H9 (cell line): ENCODE data around the gene KLHL21. TPM values are rescaled to one million over a fixed set of nuclear protein-coding genes. Genes with fewer than 3 reads are reported as not detected.

Source experiments
- DNase-seq: peaks from one replicate; pipeline ENCODE4 v3.0.0-alpha.2; 2017
- H2AFZ ChIP-seq: one replicate; pipeline ENCODE4 v1.6.1; 2013; ENCODE audit warnings: mild to moderate bottlenecking, low read length, control low read depth, moderate library complexity
- H2AK5ac ChIP-seq: 2 replicates; pipeline ENCODE4 v1.6.1; 2013; ENCODE audit warnings: low read length, control low read depth, mixed read lengths; ENCODE audit not compliant: insufficient read length
- H2BK120ac ChIP-seq: one replicate; pipeline ENCODE4 v1.6.1; 2013; ENCODE audit warnings: low read depth, mild to moderate bottlenecking, low read length, control low read depth, inconsistent platforms; ENCODE audit not compliant: poor library complexity, severe bottlenecking
- H2BK12ac ChIP-seq: 2 replicates; pipeline ENCODE4 v1.6.1; 2013; ENCODE audit warnings: low read length, control low read depth, mixed read lengths, low read depth; ENCODE audit not compliant: insufficient read length
- H2BK15ac ChIP-seq: 2 replicates; pipeline ENCODE4 v1.6.1; 2013; ENCODE audit warnings: low read depth, low read length, control low read depth
- H2BK20ac ChIP-seq: one replicate; pipeline ENCODE4 v1.6.1; 2013; ENCODE audit warnings: low read depth, mild to moderate bottlenecking, low read length, control low read depth, inconsistent platforms; ENCODE audit not compliant: poor library complexity, severe bottlenecking
- H2BK5ac ChIP-seq: 2 replicates; pipeline ENCODE4 v1.6.1; 2013; ENCODE audit warnings: low read length, control low read depth, mixed read lengths; ENCODE audit not compliant: insufficient read length
- H3K14ac ChIP-seq: 2 replicates; pipeline ENCODE4 v1.6.1; 2013; ENCODE audit warnings: low read length, control low read depth; ENCODE audit not compliant: insufficient read depth
- H3K18ac ChIP-seq: 2 replicates; pipeline ENCODE4 v1.6.1; 2013; ENCODE audit warnings: low read depth, mild to moderate bottlenecking, mixed read lengths, low read length, control low read depth; ENCODE audit not compliant: insufficient read length
- H3K23ac ChIP-seq: 2 replicates; pipeline ENCODE4 v1.6.1; 2013; ENCODE audit warnings: low read length, control low read depth, mixed read lengths, low read depth; ENCODE audit not compliant: insufficient read length
- H3K23me2 ChIP-seq: 2 replicates; pipeline ENCODE4 v1.6.1; 2013; ENCODE audit warnings: low read depth, mild to moderate bottlenecking, mixed read lengths, low read length, control low read depth; ENCODE audit not compliant: insufficient read length, poor library complexity, severe bottlenecking
- H3K27ac ChIP-seq: 2 replicates; pipeline ENCODE4 v1.5.1; 2013; ENCODE audit warnings: low read length, control low read depth, mixed read lengths, low read depth; ENCODE audit not compliant: insufficient read length
- H3K27me3 ChIP-seq: 2 replicates; pipeline ENCODE4 v1.6.1; 2013; ENCODE audit warnings: low read length, control low read depth, inconsistent platforms; ENCODE audit not compliant: insufficient read depth
- H3K4ac ChIP-seq: 2 replicates; pipeline ENCODE4 v1.6.1; 2013; ENCODE audit warnings: low read depth, mild to moderate bottlenecking, control low read depth, inconsistent platforms, low read length, moderate library complexity
- H3K4me1 ChIP-seq: 2 replicates; pipeline ENCODE4 v1.6.1; 2013; ENCODE audit warnings: low read length, control low read depth, inconsistent platforms; ENCODE audit not compliant: insufficient read depth
- H3K4me2 ChIP-seq: 2 replicates; pipeline ENCODE4 v1.6.1; 2013; ENCODE audit warnings: low read length, control low read depth, mixed read lengths; ENCODE audit not compliant: insufficient read length, insufficient read depth
- H3K56ac ChIP-seq: 2 replicates; pipeline ENCODE4 v1.6.1; 2013; ENCODE audit warnings: low read depth, mild to moderate bottlenecking, mixed read lengths, low read length, control low read depth; ENCODE audit not compliant: insufficient read length
- H3K79me1 ChIP-seq: 2 replicates; pipeline ENCODE4 v1.6.1; 2013; ENCODE audit warnings: low read depth, mild to moderate bottlenecking, moderate library complexity, low read length, control low read depth, inconsistent platforms; ENCODE audit not compliant: insufficient read depth, poor library complexity, severe bottlenecking
- H3K79me2 ChIP-seq: 2 replicates; pipeline ENCODE4 v1.6.1; 2013; ENCODE audit warnings: low read length, control low read depth, inconsistent platforms; ENCODE audit not compliant: insufficient read depth
- H3K9ac ChIP-seq: 2 replicates; pipeline ENCODE4 v1.6.1; 2013; ENCODE audit warnings: low read length, control low read depth, mixed read lengths; ENCODE audit not compliant: insufficient read length; ENCODE audit errors: extremely low read depth
- H3K9me3 ChIP-seq: one replicate; pipeline ENCODE4 v1.6.1; 2013; ENCODE audit warnings: low read depth, low read length, inconsistent platforms; ENCODE audit not compliant: control insufficient read depth
- H3T11ph ChIP-seq: one replicate; pipeline ENCODE4 v1.6.1; 2013; ENCODE audit warnings: mild to moderate bottlenecking, low read length, control low read depth, inconsistent platforms
- H4K20me1 ChIP-seq: one replicate; pipeline ENCODE4 v1.6.1; 2013; ENCODE audit not compliant: control insufficient read depth, insufficient read length, insufficient read depth
- H4K5ac ChIP-seq: 2 replicates; pipeline ENCODE4 v1.6.1; 2013; ENCODE audit warnings: low read depth, mild to moderate bottlenecking, mixed read lengths, low read length, control low read depth; ENCODE audit not compliant: insufficient read length
- H4K8ac ChIP-seq: replicated peaks from 2 replicates; pipeline ENCODE4 v1.6.1; 2013; ENCODE audit warnings: low read length, control low read depth, mixed read lengths, low read depth; ENCODE audit not compliant: insufficient read length
- H4K91ac ChIP-seq: 2 replicates; pipeline ENCODE4 v1.6.1; 2013; ENCODE audit warnings: low read depth, mild to moderate bottlenecking, moderate library complexity, mixed read lengths, low read length, control low read depth; ENCODE audit not compliant: insufficient read length
- H3K27ac Mint-ChIP-seq, 3 experiments: 2 replicates in 2 of 3; 3 replicates in 1 of 3; pipeline ENCODE4 v1.8.0; 2020 to 2021; ENCODE audit warnings: mixed read lengths in 3 of 3, mild to moderate bottlenecking in 1 of 3, moderate library complexity in 1 of 3
- H3K27me3 Mint-ChIP-seq: 2 replicates; pipeline ENCODE4 v1.8.0; 2021; ENCODE audit warnings: low read depth, mild to moderate bottlenecking, moderate library complexity, mixed read lengths
- H3K36me3 Mint-ChIP-seq, 3 experiments: 2 replicates in 2 of 3; 3 replicates in 1 of 3; pipeline ENCODE4 v1.8.0; 2020 to 2021; ENCODE audit warnings: low read depth in 3 of 3, mixed read lengths in 3 of 3; ENCODE audit not compliant: insufficient read depth in 1 of 3
- H3K4me1 Mint-ChIP-seq, 2 experiments: 2 replicates each; pipeline ENCODE4 v1.8.0; 2020; ENCODE audit warnings: mixed read lengths in 2 of 2
- H3K4me3 Mint-ChIP-seq, 2 experiments: 2 replicates in 1 of 2; 3 replicates in 1 of 2; pipeline ENCODE4 v1.8.0; 2020 to 2021; ENCODE audit warnings: mild to moderate bottlenecking in 2 of 2, mixed read lengths in 2 of 2, moderate library complexity in 1 of 2
- H3K9me3 Mint-ChIP-seq, 2 experiments: 2 replicates in 1 of 2; 3 replicates in 1 of 2; pipeline ENCODE4 v1.8.0; 2020; ENCODE audit warnings: mild to moderate bottlenecking in 2 of 2, mixed read lengths in 2 of 2, moderate library complexity in 1 of 2
- CTCF ChIP-seq: fragments of 200-600 bp; sonication (generic); conservative IDR thresholded peaks from 3 replicates; pipeline ENCODE4 v1.8.0; 2021; ENCODE audit warnings: antibody characterized with exemption, mild to moderate bottlenecking
- WGBS: extraction: QIAGEN DNeasy Blood & Tissue Kit; methylation state at CpG from one replicate; pipeline ENCODE4 v1.1.7; 2013; ENCODE audit warnings: missing lambda C conversion rate, low lambda C conversion rate, mixed read lengths; ENCODE audit not compliant: insufficient read length; ENCODE audit errors: extremely low coverage; 5-methylcytosine and 5-hydroxymethylcytosine counted together
- total RNA-seq: library from RNA; stranded (reverse); gene quantifications from 2 replicates; pipeline ENCODE4 v1.2.1, GENCODE V29; 2021

The KLHL21 gene
- total RNA-seq, 1 experiment from 2014 or later, result 31.9 TPM

DNA sequence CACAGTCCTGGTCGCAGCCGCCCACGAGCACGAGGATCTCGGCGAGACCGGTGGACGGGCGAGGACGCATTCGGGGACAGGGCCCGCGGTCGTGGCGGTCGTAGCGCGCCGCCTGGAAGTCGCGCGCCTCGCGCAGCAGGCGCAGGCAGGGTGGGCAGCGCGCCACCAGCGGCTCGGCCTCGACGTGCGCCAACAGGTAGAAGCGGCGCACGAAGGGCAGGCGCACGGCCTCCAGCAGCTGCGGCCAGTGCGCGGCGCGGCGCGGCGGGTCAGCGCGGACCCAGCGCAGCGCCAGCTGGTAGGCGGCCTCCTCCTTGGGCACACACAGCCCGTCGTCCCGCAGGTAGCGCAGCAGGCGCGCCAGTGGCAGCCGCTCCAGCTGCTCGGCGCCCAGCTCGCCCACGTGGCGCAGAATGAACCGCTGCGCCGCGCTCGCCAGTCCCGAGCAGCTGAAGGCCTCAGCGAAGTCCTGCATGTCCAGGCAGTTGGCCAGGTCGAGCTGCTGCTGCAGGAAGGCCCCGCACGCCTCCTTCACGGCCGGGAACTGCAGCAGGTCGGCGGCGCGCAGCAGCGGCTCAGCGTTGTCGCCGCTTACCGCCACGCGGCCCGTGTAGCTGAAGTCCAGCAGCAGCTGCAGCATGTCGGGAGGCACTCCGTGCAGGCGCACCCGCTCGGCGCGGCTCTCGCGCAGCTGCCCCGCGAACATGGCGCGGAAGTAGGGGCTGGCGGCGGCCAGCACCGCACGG lies 573 bp downstream of the KLHL21 start:
- peak overlapping the region; percentile 16 for H3K18ac ChIP-seq
- H3K27ac ChIP-seq, result no peak overlapping the region
- H2BK12ac ChIP-seq, result no peak overlapping the region
- Mint-ChIP-seq H3K36me3 (peaks cover 7 to 30% (median 21%) of the 10 kb centered on the region in 3 experiments), H3K27ac (no peak overlapping the region), H3K9me3 (no peaks in the 10 kb centered on the region), H3K4me3 (peak overlapping the region; percentile 88 to 94), H3K4me1 (peaks cover 28 to 29% of the 10 kb centered on the region in 2 experiments), H3K27me3 (no peaks in the 10 kb centered on the region)
- H2BK20ac ChIP-seq, result no peak overlapping the region
- H3K4ac ChIP-seq, result no peak overlapping the region
- H3K9ac ChIP-seq, result peak overlapping the region; percentile 56
- H3K27me3 ChIP-seq, result no peaks in the 10 kb centered on the region
- peak overlapping the region; percentile 83 for H3K4me2 ChIP-seq
- WGBS, result no CpG with 5 or more reads among the region's 103 CpGs
- no peak overlapping the region for H4K8ac ChIP-seq
- H2AK5ac ChIP-seq, result no peak overlapping the region
- no peak overlapping the region for H3K56ac ChIP-seq
- peaks cover 21% of the 10 kb centered on the region for H3K23me2 ChIP-seq
- peak overlapping the region; percentile 30; the same call in 1 of the 2 replicates for H3K14ac ChIP-seq
- no peak; the same call in 2 of the 3 replicates for TF ChIP-seq CTCF
- H3T11ph ChIP-seq, result no peak overlapping the region
- no peak for DNase-seq
- H2BK120ac ChIP-seq, result no peak overlapping the region
- H2BK15ac ChIP-seq, result no peak overlapping the region
- H3K79me2 ChIP-seq, result peaks cover 18% of the 10 kb centered on the region; the same call in 1 of the 2 replicates
- H4K91ac ChIP-seq, result no peak overlapping the region
- no peaks in the 10 kb centered on the region for H3K79me1 ChIP-seq
- H3K23ac ChIP-seq, result no peak overlapping the region
- no peaks in the 10 kb centered on the region for H3K4me1 ChIP-seq
- H2AFZ ChIP-seq, result no peak overlapping the region
- no peaks in the 10 kb centered on the region for H3K9me3 ChIP-seq
- H2BK5ac ChIP-seq, result no peak overlapping the region
- peaks cover 2% of the 10 kb centered on the region for H4K20me1 ChIP-seq
- H4K5ac ChIP-seq, result no peak overlapping the region
